NT2/D1 (cell line): ENCODE measurements around the gene PANK1.

Experiments used
- SUZ12 ChIP-seq: IDR thresholded peaks from 2 replicates; pipeline ENCODE4 v1.6.1; 2011; ENCODE audit not compliant: insufficient read length, insufficient read depth; ENCODE audit errors: extremely low read depth
- YY1 ChIP-seq: IDR thresholded peaks from 2 replicates; pipeline ENCODE4 v1.6.1; 2011; ENCODE audit not compliant: insufficient read length, insufficient read depth

DNA sequence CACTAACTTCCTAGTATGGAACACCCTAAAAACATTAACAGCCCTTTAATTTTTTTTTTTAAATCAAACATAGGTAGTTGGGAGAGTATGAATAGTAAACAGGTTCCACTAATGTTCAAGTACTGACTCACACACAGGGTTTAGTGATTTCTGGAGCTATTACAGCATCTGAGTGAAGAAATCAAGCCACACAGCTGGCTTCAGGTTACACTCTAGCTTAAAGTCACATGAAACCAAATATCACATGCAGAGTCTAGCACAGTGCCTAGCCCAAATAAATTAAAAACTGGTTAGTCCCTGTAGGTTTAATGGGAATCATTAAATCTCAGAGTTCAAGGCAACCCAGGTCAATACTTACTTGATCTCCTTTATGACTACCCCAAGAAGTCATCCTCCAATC is 11.6 kb downstream of the PANK1 start:
- no peak for TF ChIP-seq YY1
- TF ChIP-seq SUZ12 = no peak
